Measurements from ENCODE around the gene LMOD3. TPM values are rescaled to one million over a fixed set of nuclear protein-coding genes. Genes with fewer than 3 reads are reported as not detected.

The LMOD3 gene
- total and polyA plus RNA-seq, 2 of the 4 experiments (the other 2 are of a cell fraction), result not detected

DNA sequence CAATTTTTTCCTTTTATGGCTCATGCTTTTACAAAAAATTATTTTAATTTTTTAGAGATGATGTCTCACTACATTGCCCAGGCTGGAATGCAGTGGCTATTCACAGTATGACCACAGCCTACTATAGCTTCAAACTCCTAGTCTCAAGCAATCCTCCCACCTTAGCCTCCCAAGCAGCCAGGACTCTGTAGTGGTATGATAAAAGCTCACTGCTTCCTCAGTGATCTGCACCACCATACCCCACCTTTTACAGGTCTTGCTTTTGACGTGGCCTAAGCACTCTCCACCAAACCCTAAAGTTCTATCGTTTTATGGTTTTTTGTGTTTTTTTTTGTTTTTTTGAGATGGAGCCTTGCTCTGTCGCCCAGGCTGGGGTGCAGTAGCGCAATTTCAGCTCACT lies 56.3 kb downstream of the LMOD3 start:
- H3K4me2 ChIP-seq (ENCODE audit: low read depth, low read length), result no peak overlapping the region
- peak; percentile 37 for ATAC-seq (ENCODE audit: low read depth)
- DNase-seq, result no peak
- H3K4ac ChIP-seq (ENCODE audit: low read depth, low read length), result no peak overlapping the region
- H3K9ac ChIP-seq (ENCODE audit: low read depth, low read length), result no peak overlapping the region
- H4K8ac ChIP-seq (ENCODE audit: low read depth in 2 of 2, low read length in 2 of 2), result no peak overlapping the region
- H3K14ac ChIP-seq (replicated peaks; ENCODE audit: low read depth, low read length), result no peak overlapping the region
- no peak overlapping the region for H2BK120ac ChIP-seq (ENCODE audit: low read depth, low read length)
- no peak overlapping the region for H3K56ac ChIP-seq (ENCODE audit: extremely low read depth, insufficient read depth, low read length)
- in situ Hi-C loops (cut with MboI; ENCODE audit: low sequenced_read_pairs) (no loop called here), intact Hi-C loops (cut with micrococcal nuclease) (no loop called here), dilution Hi-C loops (cut with HindIII; ENCODE audit: low sequenced_read_pairs, unreplicated experiment) (no loop called here)
- H3K9me1 ChIP-seq (ENCODE audit: insufficient read depth, low read length), result peaks cover 4% of the 10 kb centered on the region; the same call in 1 of the 2 replicates
- H3K79me1 ChIP-seq (ENCODE audit: low read depth in 1 of 2, low read length in 2 of 2), result peaks cover 7 to 12% of the 10 kb centered on the region in 2 experiments; a peak in 3 of 4 replicates
- no peak overlapping the region for H2AK9ac ChIP-seq (replicated peaks; ENCODE audit: low read depth, low read length, poor library complexity)
- no peak overlapping the region for H4K91ac ChIP-seq (ENCODE audit: insufficient read depth, low read depth, low read length)
- 0 out of 2 replicates have a peak, but pooled peaks cover 2% of the 10 kb centered on the region for H3K4me1 ChIP-seq (ENCODE audit: control insufficient read depth, insufficient read depth, low read length)
- no peak overlapping the region for H3K18ac ChIP-seq (ENCODE audit: low read depth, low read length)
- H4K20me1 ChIP-seq (ENCODE audit: insufficient read depth, low read length), result no peaks in the 10 kb centered on the region
- H3K23ac ChIP-seq (ENCODE audit: low read depth, low read length), result peak overlapping the region; percentile 15; the same call in 1 of the 2 replicates
- H2BK20ac ChIP-seq (ENCODE audit: low read depth, low read length), result no peak overlapping the region
- no peak overlapping the region for H2BK15ac ChIP-seq (ENCODE audit: low read depth, low read length)
- TF ChIP-seq POLR2A (IDR thresholded peaks at IDR 0.05; ENCODE audit: low read depth, low read length) (no peak), MXI1 (IDR thresholded peaks at IDR 0.05; ENCODE audit: borderline replicate concordance, low read depth, low read length) (no peak), ELK1 (IDR thresholded peaks at IDR 0.05; ENCODE audit: borderline replicate concordance, low read depth, low read length) (no peak), RCOR1 (IDR thresholded peaks at IDR 0.05; ENCODE audit: insufficient replicate concordance, low read length) (no peak), CHD1 (IDR thresholded peaks at IDR 0.05; ENCODE audit: low read depth, low read length) (no peak), MAZ (IDR thresholded peaks at IDR 0.05; ENCODE audit: borderline replicate concordance, low read depth, low read length) (no peak), BHLHE40 (IDR thresholded peaks at IDR 0.05; ENCODE audit: low read depth, low read length) (no peak), RAD21 (IDR thresholded peaks at IDR 0.05; ENCODE audit: low read length) (no peak), RFX5 (IDR thresholded peaks at IDR 0.05; ENCODE audit: low read depth, low read length) (no peak), FOS (IDR thresholded peaks at IDR 0.05; ENCODE audit: low read depth, low read length) (no peak), CEBPB (IDR thresholded peaks at IDR 0.05; ENCODE audit: low read depth, low read length) (no peak), CTCF (conservative IDR thresholded peaks at IDR 0.05; ENCODE audit: low read depth, low read length) (no peak), NFE2L2 (IDR thresholded peaks at IDR 0.05; ENCODE audit: low read depth, low read length) (no peak), SMC3 (IDR thresholded peaks at IDR 0.05; ENCODE audit: low read depth, low read length) (no peak), MAFK (IDR thresholded peaks at IDR 0.05; ENCODE audit: low read depth, low read length) (no peak)
- TF ChIP-seq, protein P1, sequence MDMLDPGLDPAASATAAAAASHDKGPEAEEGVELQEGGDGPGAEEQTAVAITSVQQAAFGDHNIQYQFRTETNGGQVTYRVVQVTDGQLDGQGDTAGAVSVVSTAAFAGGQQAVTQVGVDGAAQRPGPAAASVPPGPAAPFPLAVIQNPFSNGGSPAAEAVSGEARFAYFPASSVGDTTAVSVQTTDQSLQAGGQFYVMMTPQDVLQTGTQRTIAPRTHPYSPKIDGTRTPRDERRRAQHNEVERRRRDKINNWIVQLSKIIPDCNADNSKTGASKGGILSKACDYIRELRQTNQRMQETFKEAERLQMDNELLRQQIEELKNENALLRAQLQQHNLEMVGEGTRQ (IDR thresholded peaks at IDR 0.05; ENCODE audit: low read depth, low read length), result no peak
- no peak overlapping the region for H2BK5ac ChIP-seq (ENCODE audit: low read depth, low read length, poor library complexity, severe bottlenecking)
- peaks cover 18% of the 10 kb centered on the region for H3K36me3 ChIP-seq (ENCODE audit: control insufficient read depth, insufficient read depth, low read length)
- ChIA-PET POLR2A (ENCODE audit: unreplicated experiment) (no interaction called here), CTCF (no interaction called here)
- no peaks in the 10 kb centered on the region for H3K27me3 ChIP-seq (ENCODE audit: control insufficient read depth, insufficient read depth, low read length)
- H2AFZ ChIP-seq (replicated peaks; ENCODE audit: low read length, poor library complexity), result no peak overlapping the region
- no peak overlapping the region; the same call in 1 of the 2 replicates for H2AK5ac ChIP-seq (ENCODE audit: low read depth, low read length)
- no peak overlapping the region for H3K27ac ChIP-seq (ENCODE audit: insufficient read depth, low read length)
- WGBS, 2 experiments (ENCODE audit: extremely low coverage in 2 of 2, insufficient read length in 1 of 2), result 100% methylated on average over 1 of the region's 4 CpGs; no CpG with 5 or more reads in 1 of the 2 experiments
- H3K9me3 ChIP-seq (ENCODE audit: control insufficient read depth, insufficient read depth, low read length), result no peaks in the 10 kb centered on the region
- BruUV-seq (replicated peaks), result no TSS peak
- H3K4me3 ChIP-seq (ENCODE audit: insufficient read depth, low read depth, low read length), result no peak overlapping the region
- peak overlapping the region; percentile 63; the same call in 1 of the 2 replicates for H4K5ac ChIP-seq (ENCODE audit: low read depth, low read length)
